GM06990 (cell line): ENCODE results near the gene CHD6.

Source experiments
- DNase-seq: peaks from one replicate; pipeline ENCODE4 v3.0.0-alpha.2; 2011; ENCODE audit not compliant: insufficient read length; ENCODE audit errors: extremely low read depth
- H3K27me3 ChIP-seq: replicated peaks from 2 replicates; pipeline ENCODE4 v1.6.0; 2011; ENCODE audit warnings: low read length; ENCODE audit not compliant: control insufficient read depth, insufficient read depth
- H3K36me3 ChIP-seq: 2 replicates; pipeline ENCODE4 v1.5.1; 2011; ENCODE audit warnings: low read length; ENCODE audit not compliant: control insufficient read depth, insufficient read depth
- H3K4me3 ChIP-seq: replicated peaks from 2 replicates; pipeline ENCODE4 v1.5.1; 2011; ENCODE audit warnings: low read depth, mild to moderate bottlenecking, control low read depth, low read length
- CTCF ChIP-seq: IDR thresholded peaks from 2 replicates; pipeline ENCODE4 v1.5.1; 2011; ENCODE audit warnings: low read length, control low read depth, mild to moderate bottlenecking, inconsistent platforms; ENCODE audit not compliant: insufficient read depth, poor library complexity, severe bottlenecking

CHD6 gene

GRCh38 chr20:41571006-41571405 is 47.2 kb downstream of the CHD6 start:
- TF ChIP-seq CTCF: no peak

DNA sequence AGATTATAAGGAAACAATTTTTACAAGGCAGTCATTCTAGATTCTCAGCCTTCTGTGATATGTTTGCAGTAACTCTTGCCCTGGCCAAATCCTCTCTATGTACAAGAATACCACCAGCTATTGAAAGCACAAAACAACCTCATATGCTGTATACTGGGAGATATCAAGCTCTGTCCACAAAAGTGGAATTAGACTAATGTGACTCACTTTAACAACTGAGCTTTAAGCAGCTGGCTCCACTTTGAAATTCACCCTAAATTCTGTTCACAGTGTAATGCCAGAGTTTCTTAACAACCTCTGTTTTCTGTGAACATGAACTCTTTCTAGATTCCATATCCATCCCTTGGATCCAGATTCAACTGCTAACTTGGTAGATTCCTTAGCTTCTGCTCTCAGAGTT is 47.6 kb downstream of the CHD6 start:
- no peak for TF ChIP-seq CTCF
- no peak for DNase-seq

More at GRCh38 chr20:41571006-41571405, 47.2 kb downstream of the CHD6 start:
- Histone ChIP-seq H3K27me3 (no peaks in the 10 kb centered on the region), H3K4me3 (no peak overlapping the region), H3K36me3 (no peaks in the 10 kb centered on the region)
- no peak for DNase-seq

GRCh38 chr20:41567615-41568014 is 50.6 kb downstream of the CHD6 start:
- H3K27me3 ChIP-seq: no peaks in the 10 kb centered on the region
- no peaks in the 10 kb centered on the region for H3K36me3 ChIP-seq
- no peak overlapping the region for H3K4me3 ChIP-seq
- DNase-seq: no peak
- TF ChIP-seq CTCF: no peak

More for the DNA sequence above, 47.6 kb downstream of the CHD6 start:
- H3K4me3 ChIP-seq: no peak overlapping the region
- no peaks in the 10 kb centered on the region for H3K36me3 ChIP-seq
- no peaks in the 10 kb centered on the region for H3K27me3 ChIP-seq

DNA sequence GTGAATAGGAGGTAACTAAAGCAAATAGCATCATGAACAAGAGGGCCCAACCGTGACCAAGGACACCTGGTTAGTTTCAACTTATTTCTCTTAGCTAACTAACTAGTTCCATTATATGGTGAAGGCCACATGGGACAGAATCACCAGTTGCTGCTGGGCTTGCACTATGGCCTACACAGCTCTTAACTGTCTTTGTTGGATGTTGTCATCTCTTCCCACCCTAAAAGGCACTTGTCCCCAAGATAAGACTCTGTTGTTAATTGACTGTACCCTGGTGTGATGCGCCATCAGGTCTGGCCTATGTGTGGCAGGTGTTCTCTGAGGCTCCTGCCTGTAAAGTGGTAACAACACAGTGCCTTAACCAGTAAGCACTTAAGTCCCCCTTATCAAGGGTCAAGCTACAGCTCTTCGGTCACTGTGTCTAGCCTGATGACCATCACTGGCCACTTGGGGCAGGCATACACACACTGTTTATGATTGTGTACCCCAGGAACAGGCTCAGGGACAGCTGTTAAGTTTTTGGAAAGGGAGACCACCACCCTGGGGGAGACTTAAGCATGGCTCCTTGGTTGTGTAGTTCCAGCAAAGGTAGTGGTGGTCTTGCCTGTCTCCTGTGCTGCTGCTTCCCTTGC is 51.2 kb downstream of the CHD6 start:
- DNase-seq: no peak
- H3K4me3 ChIP-seq: no peak overlapping the region
- no peak for TF ChIP-seq CTCF

GRCh38 chr20:41563087-41563486 is 55.1 kb downstream of the CHD6 start:
- DNase-seq: no peak
- TF ChIP-seq CTCF: no peak
- Histone ChIP-seq H3K27me3 (no peaks in the 10 kb centered on the region), H3K36me3 (no peaks in the 10 kb centered on the region), H3K4me3 (no peak overlapping the region)

More for the DNA sequence above, 51.2 kb downstream of the CHD6 start:
- no peaks in the 10 kb centered on the region for H3K27me3 ChIP-seq
- H3K36me3 ChIP-seq: no peaks in the 10 kb centered on the region

GRCh38 chr20:41560970-41561369 is 57.2 kb downstream of the CHD6 start:
- DNase-seq: no peak
- no peak for TF ChIP-seq CTCF
- no peaks in the 10 kb centered on the region for H3K36me3 ChIP-seq
- no peak overlapping the region for H3K4me3 ChIP-seq
- no peaks in the 10 kb centered on the region for H3K27me3 ChIP-seq
